Keratinocyte (primary cell): ENCODE results near the gene EPHA2. TPM values are rescaled to one million over a fixed set of nuclear protein-coding genes. Genes with fewer than 3 reads are reported as not detected.

Experiments used
- DNase-seq: peaks from one replicate; pipeline ENCODE4 v3.0.0-alpha.2; 2011; ENCODE audit warnings: low read depth, missing footprints, low spot score
- FAIRE-seq: peaks from 2 replicates; lab custom pipeline; 2011; peaks lifted over from hg19 to GRCh38; lab: Jason Lieb, UNC
- H2AFZ ChIP-seq: 2 replicates; pipeline ENCODE4 v1.6.0; 2012; ENCODE audit warnings: low read length, control low read depth, inconsistent platforms; ENCODE audit not compliant: control insufficient read depth
- H3K27ac ChIP-seq: 2 replicates; pipeline ENCODE4 v1.5.1; 2011; ENCODE audit warnings: low read length; ENCODE audit not compliant: control insufficient read depth, insufficient read depth
- H3K27me3 ChIP-seq: 3 replicates; pipeline ENCODE4 v1.6.0; 2011; ENCODE audit warnings: low read length; ENCODE audit not compliant: control insufficient read depth, insufficient read depth; ENCODE audit errors: extremely low read depth
- H3K36me3 ChIP-seq, 2 experiments: 2 replicates in 1 of 2; 3 replicates in 1 of 2; pipeline ENCODE4 v1.5.1; 2011; ENCODE audit warnings: low read length in 2 of 2, mild to moderate bottlenecking in 1 of 2; ENCODE audit not compliant: control insufficient read depth in 2 of 2, insufficient read depth in 2 of 2; ENCODE audit errors: extremely low read depth in 1 of 2
- H3K4me1 ChIP-seq: 3 replicates; pipeline ENCODE4 v1.5.1; 2011; ENCODE audit warnings: low read length; ENCODE audit not compliant: control insufficient read depth, insufficient read depth; ENCODE audit errors: extremely low read depth
- H3K4me2 ChIP-seq: 3 replicates; pipeline ENCODE4 v1.6.0; 2011; ENCODE audit warnings: low read depth, low read length; ENCODE audit not compliant: control insufficient read depth, insufficient read depth; ENCODE audit errors: extremely low read depth
- H3K4me3 ChIP-seq, 3 experiments: fragments of 200-600 bp in 1 of 3; sonication (generic) in 1 of 3; 2 replicates in 2 of 3; 3 replicates in 1 of 3; pipeline ENCODE4 v1.5.1; 2011 to 2016; ENCODE audit warnings: low read length in 3 of 3, mild to moderate bottlenecking in 3 of 3, control low read depth in 2 of 3, inconsistent platforms in 1 of 3, low read depth in 1 of 3, mixed read lengths in 1 of 3, mixed run types in 1 of 3, moderate library complexity in 1 of 3; ENCODE audit not compliant: control insufficient read depth in 2 of 3, insufficient read depth in 2 of 3; ENCODE audit errors: extremely low read depth in 1 of 3
- H3K79me2 ChIP-seq: 2 replicates; pipeline ENCODE4 v1.6.0; 2012; ENCODE audit warnings: low read length; ENCODE audit not compliant: control insufficient read depth, insufficient read depth
- H3K9ac ChIP-seq: 3 replicates; pipeline ENCODE4 v1.6.0; 2011; ENCODE audit warnings: low read length; ENCODE audit not compliant: control insufficient read depth, insufficient read depth; ENCODE audit errors: extremely low read depth
- H3K9me1 ChIP-seq: 3 replicates; pipeline ENCODE4 v1.6.0; 2011; ENCODE audit warnings: low read length; ENCODE audit not compliant: control insufficient read depth, insufficient read depth; ENCODE audit errors: extremely low read depth
- H3K9me3 ChIP-seq: 2 replicates; pipeline ENCODE4 v1.5.1; 2012; ENCODE audit warnings: low read depth, low read length; ENCODE audit not compliant: control insufficient read depth
- H4K20me1 ChIP-seq: 3 replicates; pipeline ENCODE4 v1.6.0; 2011; ENCODE audit warnings: low read length; ENCODE audit not compliant: control insufficient read depth, insufficient read depth; ENCODE audit errors: extremely low read depth
- CTCF ChIP-seq, 3 experiments: IDR thresholded peaks in 1 of 3; conservative IDR thresholded peaks in 1 of 3; optimal IDR thresholded peaks in 1 of 3; 2 replicates in 2 of 3; 3 replicates in 1 of 3; pipeline versions ENCODE3 to v1.5.1; 2011; ENCODE audit warnings: low read length in 3 of 3, mild to moderate bottlenecking in 3 of 3, moderate library complexity in 2 of 3, control low read depth in 1 of 3, inconsistent platforms in 1 of 3; ENCODE audit not compliant: insufficient read depth in 2 of 3; ENCODE audit errors: extremely low read depth in 1 of 3
- EZH2 ChIP-seq: IDR thresholded peaks from one replicate; pipeline ENCODE4 v1.6.1; 2012; ENCODE audit warnings: inconsistent platforms, mild to moderate bottlenecking, low read length, moderate library complexity
- dilution Hi-C: fragments of 300-500 bp; cut with MboI; formaldehyde crosslinking; loops from one replicate; pipeline ENCODE4 v1.7.0; 2020; ENCODE audit warnings: low sequenced_read_pairs; ENCODE audit not compliant: extremely low pct_ligation_motif_present
- polyA plus RNA-seq, 5 experiments: library from polyadenylated mRNA; depleted of rRNA in 3 of 5; stranded (reverse) in 3 of 5; stranded (forward) in 1 of 5; unstranded in 1 of 5; fragments of >200 nt; gene quantifications; 1 replicate in 1 of 5; 2 replicates in 3 of 5; 3 replicates in 1 of 5; pipeline versions ENCODE4 v1.2.1 to v1.2.3, GENCODE V29; 2011 to 2012; ENCODE audit warnings: missing spikeins in 2 of 5, low read depth in 1 of 5, low replicate concordance in 1 of 5

EPHA2 gene
- polyA plus RNA-seq, 1 donor (not counting 4 experiments of a cell fraction or from before 2014, with no cell fraction given): 55.6 TPM

- Histone ChIP-seq H4K20me1 (no peaks in the 10 kb centered on the region), H3K36me3 (no peaks in the 10 kb centered on the region), H3K9ac (no peak overlapping the region), H3K27me3 (no peaks in the 10 kb centered on the region), H3K4me3 (no peak overlapping the region), H3K9me1 (no peaks in the 10 kb centered on the region), H2AFZ (no peak overlapping the region), H3K4me1 (peaks cover 33% of the 10 kb centered on the region), H3K27ac (no peak overlapping the region), H3K79me2 (no peaks in the 10 kb centered on the region), H3K4me2 (no peak overlapping the region), H3K9me3 (no peaks in the 10 kb centered on the region)
- dilution Hi-C loops: no loop called here
- DNase-seq: no peak
- no peak for TF ChIP-seq CTCF (optimal IDR thresholded peaks at IDR 0.05 in 1 of 3, IDR thresholded peaks at IDR 0.05 in 1 of 3, conservative IDR thresholded peaks at IDR 0.05 in 1 of 3; ENCODE audit: extremely low read depth in 1 of 3, insufficient read depth in 2 of 3, low read length in 3 of 3)
- no peak for TF ChIP-seq EZH2
- FAIRE-seq: no peak
Measured at GRCh38 chr1:16080422-16081150, 75.3 kb downstream of the EPHA2 start.

- TF ChIP-seq EZH2 (no peak), CTCF (optimal IDR thresholded peaks at IDR 0.05 in 1 of 3, IDR thresholded peaks at IDR 0.05 in 1 of 3, conservative IDR thresholded peaks at IDR 0.05 in 1 of 3; ENCODE audit: extremely low read depth in 1 of 3, insufficient read depth in 2 of 3, low read length in 3 of 3) (peak in 2 of 3 experiments; percentile 94 to 95)
- Histone ChIP-seq H3K36me3 (no peaks in the 10 kb centered on the region), H3K27me3 (no peaks in the 10 kb centered on the region), H3K4me3 (no peak overlapping the region), H3K9ac (no peak overlapping the region), H2AFZ (peak overlapping the region; percentile 11), H3K9me3 (no peaks in the 10 kb centered on the region), H3K4me1 (peaks cover 39% of the 10 kb centered on the region), H4K20me1 (no peaks in the 10 kb centered on the region), H3K4me2 (peak overlapping the region; percentile 20), H3K79me2 (no peaks in the 10 kb centered on the region), H3K27ac (no peak overlapping the region), H3K9me1 (no peaks in the 10 kb centered on the region)
- FAIRE-seq (peak; percentile 75), DNase-seq (no peak)
- dilution Hi-C loops: no loop called here
Measured at GRCh38 chr1:16078925-16079656, 76.8 kb downstream of the EPHA2 start.
